ENCODE results near the gene GMDS.

DNA sequence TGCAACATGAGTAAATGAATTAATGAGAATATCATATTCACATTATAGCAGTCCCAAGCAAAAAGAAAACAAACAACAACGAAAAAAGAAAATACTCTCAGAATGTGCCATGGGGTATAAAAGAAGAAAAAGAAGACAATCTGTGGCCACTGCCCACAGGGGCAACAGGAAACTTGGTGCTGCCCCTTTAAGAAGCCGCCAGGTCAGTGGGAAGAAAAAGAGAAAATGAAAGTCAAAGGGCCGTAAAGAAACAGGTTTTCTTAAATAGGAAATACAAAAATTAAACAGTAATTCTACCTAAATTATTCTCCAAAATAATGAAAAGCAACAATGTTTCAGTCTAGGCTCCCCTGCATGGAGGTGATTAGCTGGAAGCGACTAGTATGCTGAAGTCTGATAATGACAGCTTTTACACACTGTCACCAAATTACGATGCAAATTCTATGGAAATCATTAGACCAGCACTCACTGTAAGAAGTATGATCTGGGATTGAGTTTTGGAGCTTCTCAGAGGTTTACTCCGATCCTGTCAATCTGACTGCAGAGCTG is 23.6 kb downstream of the GMDS start:
- no peak for TF ChIP-seq RAD21 (IDR thresholded peaks at IDR 0.05 in 1 of 2, conservative IDR thresholded peaks at IDR 0.05 in 1 of 2; ENCODE audit: low read depth in 2 of 2, low read length in 2 of 2)
- TF ChIP-seq, protein P1, sequence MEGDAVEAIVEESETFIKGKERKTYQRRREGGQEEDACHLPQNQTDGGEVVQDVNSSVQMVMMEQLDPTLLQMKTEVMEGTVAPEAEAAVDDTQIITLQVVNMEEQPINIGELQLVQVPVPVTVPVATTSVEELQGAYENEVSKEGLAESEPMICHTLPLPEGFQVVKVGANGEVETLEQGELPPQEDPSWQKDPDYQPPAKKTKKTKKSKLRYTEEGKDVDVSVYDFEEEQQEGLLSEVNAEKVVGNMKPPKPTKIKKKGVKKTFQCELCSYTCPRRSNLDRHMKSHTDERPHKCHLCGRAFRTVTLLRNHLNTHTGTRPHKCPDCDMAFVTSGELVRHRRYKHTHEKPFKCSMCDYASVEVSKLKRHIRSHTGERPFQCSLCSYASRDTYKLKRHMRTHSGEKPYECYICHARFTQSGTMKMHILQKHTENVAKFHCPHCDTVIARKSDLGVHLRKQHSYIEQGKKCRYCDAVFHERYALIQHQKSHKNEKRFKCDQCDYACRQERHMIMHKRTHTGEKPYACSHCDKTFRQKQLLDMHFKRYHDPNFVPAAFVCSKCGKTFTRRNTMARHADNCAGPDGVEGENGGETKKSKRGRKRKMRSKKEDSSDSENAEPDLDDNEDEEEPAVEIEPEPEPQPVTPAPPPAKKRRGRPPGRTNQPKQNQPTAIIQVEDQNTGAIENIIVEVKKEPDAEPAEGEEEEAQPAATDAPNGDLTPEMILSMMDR (IDR thresholded peaks at IDR 0.05; ENCODE audit: control extremely low read depth in 1 of 3, insufficient read depth in 1 of 3, low read depth in 1 of 3, low read length in 3 of 3): no peak
- TF ChIP-seq, protein P2, sequence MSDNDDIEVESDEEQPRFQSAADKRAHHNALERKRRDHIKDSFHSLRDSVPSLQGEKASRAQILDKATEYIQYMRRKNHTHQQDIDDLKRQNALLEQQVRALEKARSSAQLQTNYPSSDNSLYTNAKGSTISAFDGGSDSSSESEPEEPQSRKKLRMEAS (IDR thresholded peaks at IDR 0.05): no peak
- TF ChIP-seq POLR2A (IDR thresholded peaks at IDR 0.05; ENCODE audit: control extremely low read depth in 1 of 2, low read depth in 2 of 2, low read length in 2 of 2): no peak
- no peak for TF ChIP-seq EZH2 (IDR thresholded peaks at IDR 0.05; ENCODE audit: low read depth, low read length, severe bottlenecking)
